A549 (cell line): ENCODE data around the gene GALNT4. TPM values are rescaled to one million over a fixed set of nuclear protein-coding genes. Genes with fewer than 3 reads are reported as not detected.

Experiments used
- ATAC-seq, 2 experiments: fragments of 200-7000 bp in 1 of 2; fragments of >200 bp in 1 of 2; cut with Nextera tagmentation in 1 of 2; cut with Tn5 transposase in 1 of 2; 3 replicates each; pipeline versions ENCODE4 v1.8.0 to v1.9.1; 2018 to 2020; ENCODE audit warnings: mild to moderate bottlenecking in 1 of 2, moderate library complexity in 1 of 2
- CTCF ChIA-PET: fragments of 300-600 bp; sonication (Branson Sonifier 250); formaldehyde crosslinking; extraction: SDS; loops from one replicate; lab custom pipeline; 2021; ENCODE audit warnings: antibody characterized with exemption, inconsistent platforms; lab: Yijun Ruan, JAX
- POLR2A ChIA-PET: fragments of 350-600 bp; formaldehyde crosslinking; extraction: SDS; loops from one replicate; lab custom pipeline; 2021; ENCODE audit warnings: antibody characterized with exemption, inconsistent platforms; lab: Yijun Ruan, JAX
- DNase-seq, 2 experiments: peaks; one replicate each; pipeline versions ENCODE4 v3.0.0 to v3.0.0-alpha.2; 2011 to 2016; ENCODE audit warnings: low read depth in 1 of 2, low spot score in 1 of 2
- FAIRE-seq: peaks from 2 replicates; lab custom pipeline; 2011; peaks lifted over from hg19 to GRCh38; lab: Jason Lieb, UNC
- H3K27ac ChIP-seq, 2 experiments: fragments of >200 bp; sonication (Bioruptor Twin); formaldehyde crosslinking; 3 replicates each; pipeline ENCODE4 v1.5.1; 2016 to 2017
- H3K4me1 ChIP-seq: fragments of >200 bp; sonication (Bioruptor Twin); formaldehyde crosslinking; 3 replicates; pipeline ENCODE4 v1.6.1; 2016
- H3K4me2 ChIP-seq: fragments of >200 bp; sonication (Bioruptor Twin); formaldehyde crosslinking; 3 replicates; pipeline ENCODE4 v1.6.1; 2016
- H3K4me3 ChIP-seq: fragments of >200 bp; sonication (Bioruptor Twin); formaldehyde crosslinking; 3 replicates; pipeline ENCODE4 v1.5.1; 2016
- H3K9me3 ChIP-seq: fragments of >200 bp; sonication (Bioruptor Twin); formaldehyde crosslinking; 3 replicates; pipeline ENCODE4 v1.6.1; 2016
- BHLHE40 ChIP-seq: IDR thresholded peaks from 2 replicates; pipeline ENCODE4 v1.6.1; 2012; ENCODE audit warnings: low read depth, low read length, inconsistent platforms
- CEBPB ChIP-seq, 2 experiments: fragments of >200 bp in 1 of 2; sonication (Bioruptor Twin) in 1 of 2; formaldehyde crosslinking in 1 of 2; IDR thresholded peaks; 2 replicates each; pipeline ENCODE4 v1.6.1; 2012 to 2016
- EP300 ChIP-seq, 2 experiments: fragments of >200 bp; sonication (Bioruptor Twin); formaldehyde crosslinking; IDR thresholded peaks; 2 replicates in 1 of 2; 3 replicates in 1 of 2; pipeline ENCODE4 v1.6.1; 2016 to 2017
- ESRRA ChIP-seq: fragments of 150-350 bp; IDR thresholded peaks from 2 replicates; pipeline ENCODE4 v1.6.1; 2014; ENCODE audit warnings: mild to moderate bottlenecking, low read length, borderline replicate concordance
- FOSL2 ChIP-seq, 2 experiments: fragments of 450-650 bp in 1 of 2; fragments of >200 bp in 1 of 2; sonication (Bioruptor Twin) in 1 of 2; formaldehyde crosslinking; IDR thresholded peaks; 2 replicates each; pipeline versions ENCODE4 v1.5.0 to v1.6.1; 2016 to 2020; ENCODE audit warnings: mild to moderate bottlenecking in 1 of 2, moderate library complexity in 1 of 2
- GATA3 ChIP-seq: IDR thresholded peaks from 2 replicates; pipeline ENCODE4 v1.6.1; 2012; ENCODE audit warnings: borderline replicate concordance
- HOXB13 ChIP-seq: fragments of 250-450 bp; sonication (Bioruptor Pico); IDR thresholded peaks from 2 replicates; pipeline ENCODE4 v1.5.0; 2020; ENCODE audit warnings: low read depth, mild to moderate bottlenecking, moderate library complexity
- JUN ChIP-seq, 2 experiments: fragments of >200 bp; sonication (Bioruptor Twin); formaldehyde crosslinking; IDR thresholded peaks; 2 replicates in 1 of 2; 3 replicates in 1 of 2; pipeline ENCODE4 v1.6.1; 2016 to 2017
- KDM1A ChIP-seq: fragments of 200-600 bp; sonication (generic); IDR thresholded peaks from 2 replicates; pipeline ENCODE4 v1.6.1; 2016; ENCODE audit warnings: low read depth, mild to moderate bottlenecking
- KDM5A ChIP-seq: fragments of 200-600 bp; sonication (generic); IDR thresholded peaks from 2 replicates; pipeline ENCODE4 v1.6.1; 2016; ENCODE audit warnings: antibody characterized with exemption, mild to moderate bottlenecking
- MAFK ChIP-seq: fragments of 450-650 bp; IDR thresholded peaks from 2 replicates; pipeline ENCODE4 v1.6.1; 2014; ENCODE audit not compliant: partially characterized antibody
- NR3C1 ChIP-seq: fragments of >200 bp; sonication (Bioruptor Twin); formaldehyde crosslinking; IDR thresholded peaks from 3 replicates; pipeline ENCODE4 v1.6.1; 2017
- PHF8 ChIP-seq: fragments of 200-600 bp; sonication (generic); IDR thresholded peaks from 2 replicates; pipeline ENCODE4 v1.6.1; 2016; ENCODE audit warnings: low read depth, mild to moderate bottlenecking, antibody characterized with exemption, moderate library complexity, borderline replicate concordance
- POLR2A ChIP-seq: IDR thresholded peaks from 2 replicates; pipeline ENCODE4 v1.6.1; 2012; ENCODE audit warnings: mild to moderate bottlenecking, low read length
- RAD21 ChIP-seq, 2 experiments: fragments of >200 bp in 1 of 2; sonication (Bioruptor Twin) in 1 of 2; formaldehyde crosslinking in 1 of 2; IDR thresholded peaks in 1 of 2; conservative IDR thresholded peaks in 1 of 2; 2 replicates in 1 of 2; 3 replicates in 1 of 2; pipeline ENCODE4 v1.6.1; 2012 to 2018; ENCODE audit warnings: inconsistent platforms in 1 of 2
- RFX5 ChIP-seq: fragments of 450-650 bp; IDR thresholded peaks from 2 replicates; pipeline ENCODE4 v1.7.1; 2014; ENCODE audit warnings: antibody characterized with exemption, mild to moderate bottlenecking, moderate library complexity
- SMC3 ChIP-seq: fragments of >200 bp; sonication (Bioruptor Twin); formaldehyde crosslinking; IDR thresholded peaks from 3 replicates; pipeline ENCODE4 v1.6.1; 2018; ENCODE audit warnings: inconsistent platforms
- TP53 ChIP-seq: fragments of 250-450 bp; sonication (Bioruptor Pico); IDR thresholded peaks from 2 replicates; pipeline ENCODE4 v1.5.0; 2021; ENCODE audit warnings: mild to moderate bottlenecking, moderate library complexity
- ZC3H11A ChIP-seq: fragments of 450-650 bp; IDR thresholded peaks from 2 replicates; pipeline ENCODE4 v1.6.1; 2014; ENCODE audit warnings: antibody characterized with exemption, mild to moderate bottlenecking
- WGBS: methylation state at CpG from one replicate; pipeline ENCODE4 v1.1.6; 2017; ENCODE audit errors: missing lambda C conversion rate; 5-methylcytosine and 5-hydroxymethylcytosine counted together
- polyA plus RNA-seq, 4 experiments: library from polyadenylated mRNA; depleted of rRNA in 3 of 4; stranded (reverse); fragments of >200 nt; fragmentation: RNase III in 1 of 4; extraction: RNeasy Plus Mini Kit Qiagen cat#74134 plus additional on column Dnase treatment in 1 of 4; gene quantifications; 2 replicates in 3 of 4; 3 replicates in 1 of 4; pipeline ENCODE4 v1.2.3, GENCODE V29; 2011 to 2017
- TF ChIP-seq, protein P1 (sequence below): IDR thresholded peaks from 2 replicates; pipeline ENCODE4 v1.6.1; 2012; ENCODE audit warnings: low read depth, borderline replicate concordance
- TF ChIP-seq, protein P2 (sequence below): fragments of 150-350 bp; IDR thresholded peaks from 2 replicates; pipeline ENCODE4 v1.6.1; 2014; ENCODE audit warnings: low read depth, mild to moderate bottlenecking, low read length
- TF ChIP-seq, protein P3 (sequence below): IDR thresholded peaks from 2 replicates; pipeline ENCODE4 v1.6.1; 2012
- TF ChIP-seq, protein P4 (sequence below): fragments of 250-450 bp; sonication (Bioruptor Pico); IDR thresholded peaks from 2 replicates; pipeline ENCODE4 v1.5.0; 2021; ENCODE audit warnings: mild to moderate bottlenecking, moderate library complexity, borderline replicate concordance
- TF ChIP-seq, protein P5 (sequence below): fragments of >200 bp; sonication (Bioruptor Twin); formaldehyde crosslinking; IDR thresholded peaks from 3 replicates; pipeline ENCODE4 v1.5.1; 2016

The GALNT4 gene
- polyA plus RNA-seq, 2 of the 4 experiments (the other 2 are of a cell fraction), result 5.9 to 14.3 TPM

DNA sequence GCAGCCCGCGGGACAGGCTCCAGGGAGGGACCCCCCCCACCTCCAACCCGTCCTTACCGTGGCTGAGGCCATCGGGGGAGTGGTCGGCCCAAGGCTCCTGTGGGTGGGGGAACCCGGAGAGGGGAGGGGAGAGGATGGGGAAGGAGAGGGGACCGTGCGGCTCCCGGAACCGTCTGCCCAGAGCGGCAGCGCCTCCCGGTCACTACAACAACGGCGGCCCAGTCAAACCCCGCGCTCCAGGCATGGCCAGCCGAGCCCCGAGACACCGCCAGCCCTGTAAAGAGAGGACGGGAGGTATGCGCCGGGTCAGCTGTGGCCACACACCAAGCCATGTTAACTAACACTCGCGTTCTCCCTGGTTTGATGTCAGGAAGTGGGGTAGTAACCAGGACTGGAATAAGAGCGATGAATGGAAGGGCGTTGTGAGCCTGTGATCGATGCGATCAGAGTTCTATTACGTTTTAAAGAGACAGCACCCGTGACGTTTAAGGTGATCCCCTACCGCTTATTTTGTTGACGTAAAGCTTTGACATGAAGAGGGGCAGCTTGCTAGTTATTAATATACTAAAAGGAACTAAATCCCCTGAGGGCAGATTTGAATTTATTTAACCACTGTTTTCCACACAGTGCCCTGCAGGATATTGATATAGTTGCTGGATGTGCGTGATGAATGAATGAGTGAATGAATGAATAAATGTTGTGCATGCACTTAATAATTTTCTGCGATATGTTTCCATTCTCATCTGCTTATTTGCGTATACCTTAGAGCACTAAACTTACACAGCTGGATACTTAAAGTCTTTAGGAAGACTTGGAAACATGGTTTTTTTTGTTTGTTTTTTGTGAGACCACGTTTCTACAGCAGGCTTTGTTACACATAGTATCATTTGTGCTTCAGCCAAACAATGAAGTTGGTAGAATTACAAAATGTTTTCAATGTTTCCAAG is 1.5 kb upstream of the GALNT4 start, which contains the start of gene POC1B:
POC1B (minus strand) TSS at position 224 of the 947 bp plus-strand sequence; CDS start at position 72, 152 bp downstream.
- DNase-seq (peak; percentile 76 to 85), ATAC-seq (peak; percentile 75 to 82), FAIRE-seq (no peak)
- Histone ChIP-seq H3K27ac (peak within 1 kb of the TSS; percentile 93 to 96), H3K4me3 (peak within 1 kb of the TSS; percentile 75), H3K9me3 (no peaks in the 10 kb centered on the region), H3K4me2 (peak within 1 kb of the TSS; percentile 86), H3K4me1 (peaks cover 36% of the 10 kb centered on the region)
- WGBS, result 4% methylated on average over 18 of the region's 39 CpGs
- POLR2A ChIA-PET, result interaction anchor here (1.2 kb wide), 1 partner anchor 183 kb away, joined by 3 read pairs; the partner anchor contains the start of gene ATP2B1
- CTCF ChIA-PET, result interaction anchor here (0.7 to 4.3 kb wide), 13 partner anchors 13 to 509 kb away, joined by 3 to 34 read pairs (median 6); no protein-coding TSS in a partner anchor
- TF ChIP-seq, protein P1, sequence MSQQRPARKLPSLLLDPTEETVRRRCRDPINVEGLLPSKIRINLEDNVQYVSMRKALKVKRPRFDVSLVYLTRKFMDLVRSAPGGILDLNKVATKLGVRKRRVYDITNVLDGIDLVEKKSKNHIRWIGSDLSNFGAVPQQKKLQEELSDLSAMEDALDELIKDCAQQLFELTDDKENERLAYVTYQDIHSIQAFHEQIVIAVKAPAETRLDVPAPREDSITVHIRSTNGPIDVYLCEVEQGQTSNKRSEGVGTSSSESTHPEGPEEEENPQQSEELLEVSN, result peak; percentile 88; the same call in 1 of the 2 replicates
- peak; percentile 33 to 73; a peak in 2 of 5 replicates for TF ChIP-seq JUN (IDR thresholded peaks at IDR 0.05)
- peak; percentile 33; the same call in 1 of the 2 replicates for TF ChIP-seq HOXB13
- no peak for TF ChIP-seq NR3C1
- TF ChIP-seq FOSL2 (IDR thresholded peaks at IDR 0.05), result no peak
- TF ChIP-seq FOSL2 (CRISPR knock-in tag; IDR thresholded peaks at IDR 0.05), result no peak
- peak; percentile 64 for TF ChIP-seq KDM5A
- peak; percentile 22 for TF ChIP-seq POLR2A
- TF ChIP-seq, protein P2, sequence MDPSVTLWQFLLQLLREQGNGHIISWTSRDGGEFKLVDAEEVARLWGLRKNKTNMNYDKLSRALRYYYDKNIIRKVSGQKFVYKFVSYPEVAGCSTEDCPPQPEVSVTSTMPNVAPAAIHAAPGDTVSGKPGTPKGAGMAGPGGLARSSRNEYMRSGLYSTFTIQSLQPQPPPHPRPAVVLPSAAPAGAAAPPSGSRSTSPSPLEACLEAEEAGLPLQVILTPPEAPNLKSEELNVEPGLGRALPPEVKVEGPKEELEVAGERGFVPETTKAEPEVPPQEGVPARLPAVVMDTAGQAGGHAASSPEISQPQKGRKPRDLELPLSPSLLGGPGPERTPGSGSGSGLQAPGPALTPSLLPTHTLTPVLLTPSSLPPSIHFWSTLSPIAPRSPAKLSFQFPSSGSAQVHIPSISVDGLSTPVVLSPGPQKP, result 0 out of 2 replicates have a peak, but pooled peaks have one; percentile 51
- TF ChIP-seq PHF8, result peak; percentile 54
- TF ChIP-seq, protein P3, sequence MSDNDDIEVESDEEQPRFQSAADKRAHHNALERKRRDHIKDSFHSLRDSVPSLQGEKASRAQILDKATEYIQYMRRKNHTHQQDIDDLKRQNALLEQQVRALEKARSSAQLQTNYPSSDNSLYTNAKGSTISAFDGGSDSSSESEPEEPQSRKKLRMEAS, result peak; percentile 94
- TF ChIP-seq RAD21 (conservative IDR thresholded peaks at IDR 0.05 in 1 of 2, IDR thresholded peaks at IDR 0.05 in 1 of 2), result 0 out of 5 replicates have a peak, but pooled peaks of 1 of the 2 experiments have one; percentile 13
- no peak for TF ChIP-seq TP53 (CRISPR knock-in tag)
- no peak for TF ChIP-seq EP300 (IDR thresholded peaks at IDR 0.05)
- TF ChIP-seq, protein P4, sequence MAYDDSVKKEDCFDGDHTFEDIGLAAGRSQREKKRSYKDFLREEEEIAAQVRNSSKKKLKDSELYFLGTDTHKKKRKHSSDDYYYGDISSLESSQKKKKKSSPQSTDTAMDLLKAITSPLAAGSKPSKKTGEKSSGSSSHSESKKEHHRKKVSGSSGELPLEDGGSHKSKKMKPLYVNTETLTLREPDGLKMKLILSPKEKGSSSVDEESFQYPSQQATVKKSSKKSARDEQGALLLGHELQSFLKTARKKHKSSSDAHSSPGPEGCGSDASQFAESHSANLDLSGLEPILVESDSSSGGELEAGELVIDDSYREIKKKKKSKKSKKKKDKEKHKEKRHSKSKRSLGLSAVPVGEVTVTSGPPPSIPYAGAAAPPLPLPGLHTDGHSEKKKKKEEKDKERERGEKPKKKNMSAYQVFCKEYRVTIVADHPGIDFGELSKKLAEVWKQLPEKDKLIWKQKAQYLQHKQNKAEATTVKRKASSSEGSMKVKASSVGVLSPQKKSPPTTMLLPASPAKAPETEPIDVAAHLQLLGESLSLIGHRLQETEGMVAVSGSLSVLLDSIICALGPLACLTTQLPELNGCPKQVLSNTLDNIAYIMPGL (CRISPR knock-in tag), result peak; percentile 82; the same call in 1 of the 2 replicates
- no peak for TF ChIP-seq CEBPB (IDR thresholded peaks at IDR 0.05)
- 0 out of 2 replicates have a peak, but pooled peaks have one; percentile 43 for TF ChIP-seq RFX5

DNA sequence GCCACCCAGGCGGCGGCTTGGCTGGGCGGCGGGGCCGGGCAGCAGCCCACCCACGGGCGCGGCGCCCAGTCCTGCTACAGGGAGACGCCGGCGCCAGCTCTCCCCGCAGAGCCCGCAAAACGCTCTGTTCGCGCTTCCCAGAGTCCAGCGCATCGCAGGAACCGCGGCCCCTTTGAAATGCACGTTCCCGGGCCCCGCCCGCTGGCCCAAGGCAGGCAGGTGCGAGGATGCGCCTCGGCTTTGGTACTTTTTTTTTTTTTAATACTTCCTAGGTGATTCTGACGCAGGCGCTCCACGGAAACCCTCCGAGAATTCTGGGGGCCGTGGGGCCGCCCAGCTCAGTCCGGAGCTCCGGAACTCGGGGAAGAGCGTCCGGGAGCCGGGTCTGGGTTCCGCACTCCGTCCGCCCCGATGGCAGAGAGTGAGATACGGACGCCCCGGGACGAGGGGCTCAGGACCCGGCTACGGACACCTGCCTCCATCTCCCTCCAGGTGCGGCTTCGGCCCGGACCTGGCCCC is 768 bp upstream of the GALNT4 start:
- no peak for TF ChIP-seq ZC3H11A
- TF ChIP-seq MAFK, result no peak
- no peak for TF ChIP-seq SMC3
- TF ChIP-seq, protein P1, result 0 out of 2 replicates have a peak, but pooled peaks have one; percentile 71
- TF ChIP-seq KDM1A, result no peak
- no peak for TF ChIP-seq ESRRA
- TF ChIP-seq, protein P5, sequence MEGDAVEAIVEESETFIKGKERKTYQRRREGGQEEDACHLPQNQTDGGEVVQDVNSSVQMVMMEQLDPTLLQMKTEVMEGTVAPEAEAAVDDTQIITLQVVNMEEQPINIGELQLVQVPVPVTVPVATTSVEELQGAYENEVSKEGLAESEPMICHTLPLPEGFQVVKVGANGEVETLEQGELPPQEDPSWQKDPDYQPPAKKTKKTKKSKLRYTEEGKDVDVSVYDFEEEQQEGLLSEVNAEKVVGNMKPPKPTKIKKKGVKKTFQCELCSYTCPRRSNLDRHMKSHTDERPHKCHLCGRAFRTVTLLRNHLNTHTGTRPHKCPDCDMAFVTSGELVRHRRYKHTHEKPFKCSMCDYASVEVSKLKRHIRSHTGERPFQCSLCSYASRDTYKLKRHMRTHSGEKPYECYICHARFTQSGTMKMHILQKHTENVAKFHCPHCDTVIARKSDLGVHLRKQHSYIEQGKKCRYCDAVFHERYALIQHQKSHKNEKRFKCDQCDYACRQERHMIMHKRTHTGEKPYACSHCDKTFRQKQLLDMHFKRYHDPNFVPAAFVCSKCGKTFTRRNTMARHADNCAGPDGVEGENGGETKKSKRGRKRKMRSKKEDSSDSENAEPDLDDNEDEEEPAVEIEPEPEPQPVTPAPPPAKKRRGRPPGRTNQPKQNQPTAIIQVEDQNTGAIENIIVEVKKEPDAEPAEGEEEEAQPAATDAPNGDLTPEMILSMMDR, result no peak
- 0 out of 2 replicates have a peak, but pooled peaks have one; percentile 51 for TF ChIP-seq PHF8
- 0 out of 2 replicates have a peak, but pooled peaks have one; percentile 38 for TF ChIP-seq GATA3
- TF ChIP-seq BHLHE40, result no peak
- ChIA-PET POLR2A (interaction anchor here (0.7 to 1.2 kb wide), 2 partner anchors 54 to 184 kb away, joined by 3 read pairs; partner anchors contain the start of gene ATP2B1), CTCF (interaction anchor here (0.6 to 4.3 kb wide), 16 partner anchors 13 to 945 kb away, joined by 3 to 34 read pairs (median 6); partner anchors contain the start of gene KITLG)
- ATAC-seq (peak; percentile 58 to 59), DNase-seq (peak; percentile 27 to 50), FAIRE-seq (no peak)
- under 1% methylated on average over 29 of the region's 53 CpGs for WGBS
- peak overlapping the region; percentile 93 to 96 for H3K27ac ChIP-seq
- no peaks in the 10 kb centered on the region for H3K9me3 ChIP-seq
- H3K4me2 ChIP-seq, result peak overlapping the region; percentile 86
- H3K4me1 ChIP-seq, result peaks cover 42% of the 10 kb centered on the region
- H3K4me3 ChIP-seq, result peak overlapping the region; percentile 75
